ENCODE data around the gene FAM20A. TPM values are rescaled to one million over a fixed set of nuclear protein-coding genes. Genes with fewer than 3 reads are reported as not detected.

The FAM20A gene
- total and polyA plus RNA-seq, 7 donors = 0.46 to 10.0 (median 5.4) TPM

GRCh38 chr17:68624381-68624780 lies 23.2 kb upstream of the FAM20A start:
- H3K9me3 ChIP-seq = no peaks in the 10 kb centered on the region
- H3K4me3 ChIP-seq = no peak overlapping the region
- 96 to 99% methylated on average over 1 of the region's 1 CpG for WGBS, 2 donors
- intact Hi-C loops (cut with DNase I) = no loop called here
- no peaks in the 10 kb centered on the region for H3K4me1 ChIP-seq
- no peaks in the 10 kb centered on the region for H3K27me3 ChIP-seq
- no peak for DNase-seq
- no peak overlapping the region for H3K27ac ChIP-seq
- H3K36me3 ChIP-seq = no peaks in the 10 kb centered on the region
- no peak for TF ChIP-seq POLR2AphosphoS5 (IDR thresholded peaks at IDR 0.05)
- TF ChIP-seq EP300 (IDR thresholded peaks at IDR 0.05) = no peak
- TF ChIP-seq CTCF (IDR thresholded peaks at IDR 0.05) = no peak
- TF ChIP-seq POLR2A (IDR thresholded peaks at IDR 0.05) = no peak

- no peaks in the 10 kb centered on the region for H3K9me3 ChIP-seq
- H3K4me3 ChIP-seq = no peak overlapping the region
- no peak overlapping the region for H3K27ac ChIP-seq
- intact Hi-C loops (cut with DNase I) = no loop called here
- H3K36me3 ChIP-seq = no peaks in the 10 kb centered on the region
- no peaks in the 10 kb centered on the region for H3K4me1 ChIP-seq
- TF ChIP-seq EP300 (IDR thresholded peaks at IDR 0.05) = no peak
- TF ChIP-seq POLR2AphosphoS5 (IDR thresholded peaks at IDR 0.05) = no peak
- no peak for TF ChIP-seq POLR2A (IDR thresholded peaks at IDR 0.05)
- TF ChIP-seq CTCF (IDR thresholded peaks at IDR 0.05) = no peak
- 77 to 78% methylated on average over 7 of the region's 7 CpGs for WGBS, 2 donors
- DNase-seq = no peak
- H3K27me3 ChIP-seq = no peaks in the 10 kb centered on the region
These were observed 22.6 kb upstream of the FAM20A start for GRCh38 chr17:68623811-68624210.

- intact Hi-C loops (cut with DNase I) = no loop called here
- H3K36me3 ChIP-seq = no peaks in the 10 kb centered on the region
- no peaks in the 10 kb centered on the region for H3K9me3 ChIP-seq
- H3K4me3 ChIP-seq = no peak overlapping the region
- DNase-seq = no peak
- H3K27me3 ChIP-seq = no peaks in the 10 kb centered on the region
- H3K27ac ChIP-seq = no peak overlapping the region
- no peaks in the 10 kb centered on the region for H3K4me1 ChIP-seq
- TF ChIP-seq EP300 (IDR thresholded peaks at IDR 0.05) = no peak
- TF ChIP-seq CTCF (IDR thresholded peaks at IDR 0.05) = no peak
- TF ChIP-seq POLR2AphosphoS5 (IDR thresholded peaks at IDR 0.05) = no peak
- TF ChIP-seq POLR2A (IDR thresholded peaks at IDR 0.05) = no peak
These were observed 21.3 kb upstream of the FAM20A start for GRCh38 chr17:68622423-68622822.

GRCh38 chr17:68621065-68621464 lies 19.9 kb upstream of the FAM20A start:
- H3K36me3 ChIP-seq = no peaks in the 10 kb centered on the region
- WGBS, 2 donors = 66 to 81% methylated on average over 2 of the region's 2 CpGs
- TF ChIP-seq EP300 (IDR thresholded peaks at IDR 0.05) (no peak), POLR2AphosphoS5 (IDR thresholded peaks at IDR 0.05) (no peak), CTCF (IDR thresholded peaks at IDR 0.05) (no peak), POLR2A (IDR thresholded peaks at IDR 0.05) (no peak)
- H3K4me1 ChIP-seq = no peaks in the 10 kb centered on the region
- intact Hi-C loops (cut with DNase I) = no loop called here
- H3K27ac ChIP-seq = no peak overlapping the region
- H3K27me3 ChIP-seq = no peaks in the 10 kb centered on the region
- H3K9me3 ChIP-seq = no peaks in the 10 kb centered on the region
- DNase-seq = no peak
- H3K4me3 ChIP-seq = no peak overlapping the region

GRCh38 chr17:68616334-68616733 lies 15.2 kb upstream of the FAM20A start:
- Histone ChIP-seq H3K36me3 (no peaks in the 10 kb centered on the region), H3K27me3 (no peaks in the 10 kb centered on the region), H3K27ac (no peak overlapping the region), H3K4me1 (no peaks in the 10 kb centered on the region), H3K9me3 (no peaks in the 10 kb centered on the region), H3K4me3 (no peak overlapping the region)
- DNase-seq = no peak
- no peak for TF ChIP-seq CTCF (IDR thresholded peaks at IDR 0.05)
- TF ChIP-seq EP300 (IDR thresholded peaks at IDR 0.05) = no peak
- no peak for TF ChIP-seq POLR2AphosphoS5 (IDR thresholded peaks at IDR 0.05)
- no peak for TF ChIP-seq POLR2A (IDR thresholded peaks at IDR 0.05)
- intact Hi-C loops (cut with DNase I) = no loop called here

Data from sigmoid colon (tissue), 7 donors.